Glutamatergic neuron (in vitro differentiated cells): ENCODE results near the gene NUDT7. TPM values are rescaled to one million over a fixed set of nuclear protein-coding genes. Genes with fewer than 3 reads are reported as not detected.

Experiments
- DNase-seq: peaks from one replicate; pipeline ENCODE4 v3.0.0; 2022
- H3K27ac Mint-ChIP-seq: one replicate; pipeline ENCODE4 v1.8.0; 2020; ENCODE audit warnings: mild to moderate bottlenecking, mixed read lengths, inconsistent platforms; ENCODE audit not compliant: unreplicated experiment
- H3K27me3 Mint-ChIP-seq: one replicate; pipeline ENCODE4 v1.8.0; 2020; ENCODE audit warnings: mild to moderate bottlenecking, moderate library complexity, mixed read lengths, inconsistent platforms; ENCODE audit not compliant: unreplicated experiment
- H3K36me3 Mint-ChIP-seq: one replicate; pipeline ENCODE4 v1.8.0; 2020; ENCODE audit warnings: mild to moderate bottlenecking, mixed read lengths, inconsistent platforms; ENCODE audit not compliant: unreplicated experiment
- H3K4me1 Mint-ChIP-seq: one replicate; pipeline ENCODE4 v1.8.0; 2020; ENCODE audit warnings: mild to moderate bottlenecking, low read depth, mixed read lengths, inconsistent platforms; ENCODE audit not compliant: unreplicated experiment
- H3K4me3 Mint-ChIP-seq: one replicate; pipeline ENCODE4 v1.8.0; 2020; ENCODE audit warnings: mild to moderate bottlenecking, mixed read lengths, inconsistent platforms; ENCODE audit not compliant: unreplicated experiment
- H3K9me3 Mint-ChIP-seq: one replicate; pipeline ENCODE4 v1.8.0; 2020; ENCODE audit warnings: mild to moderate bottlenecking, moderate library complexity, mixed read lengths, inconsistent platforms; ENCODE audit not compliant: unreplicated experiment
- CTCF ChIP-seq: fragments of 200-600 bp; sonication (generic); IDR thresholded peaks from one replicate; pipeline ENCODE4 v1.5.0; 2021; ENCODE audit not compliant: partially characterized antibody, unreplicated experiment
- total RNA-seq: library from RNA; stranded (reverse); fragmentation: NEBNext Ultra II Directional; extraction: Animal tissue kit (Norgen Biotek cat#: 25700); gene quantifications from one replicate; pipeline ENCODE4 v1.2.1, GENCODE V29; 2021; ENCODE audit not compliant: unreplicated experiment

Gene NUDT7
- total RNA-seq, 1 donor from 2014 or later, result 3.0 TPM

- peaks cover 3% of the 10 kb centered on the region for H3K27me3 Mint-ChIP-seq
- H3K9me3 Mint-ChIP-seq, result peaks cover 3% of the 10 kb centered on the region
- H3K27ac Mint-ChIP-seq, result no peak overlapping the region
- no peak for TF ChIP-seq CTCF
- H3K4me1 Mint-ChIP-seq, result peaks cover 16% of the 10 kb centered on the region
- no peak for DNase-seq
- H3K36me3 Mint-ChIP-seq, result no peaks in the 10 kb centered on the region
- H3K4me3 Mint-ChIP-seq, result no peak overlapping the region
Observed at GRCh38 chr16:77786186-77786847, 64.0 kb downstream of the NUDT7 start.

GRCh38 chr16:77787452-77787851, 65.1 kb downstream of the NUDT7 start:
- Mint-ChIP-seq H3K9me3 (peaks cover 3% of the 10 kb centered on the region), H3K36me3 (no peaks in the 10 kb centered on the region), H3K4me1 (peaks cover 15% of the 10 kb centered on the region), H3K4me3 (peak overlapping the region; percentile 93), H3K27ac (no peak overlapping the region), H3K27me3 (peaks cover 3% of the 10 kb centered on the region)
- TF ChIP-seq CTCF, result no peak
- no peak for DNase-seq

DNA sequence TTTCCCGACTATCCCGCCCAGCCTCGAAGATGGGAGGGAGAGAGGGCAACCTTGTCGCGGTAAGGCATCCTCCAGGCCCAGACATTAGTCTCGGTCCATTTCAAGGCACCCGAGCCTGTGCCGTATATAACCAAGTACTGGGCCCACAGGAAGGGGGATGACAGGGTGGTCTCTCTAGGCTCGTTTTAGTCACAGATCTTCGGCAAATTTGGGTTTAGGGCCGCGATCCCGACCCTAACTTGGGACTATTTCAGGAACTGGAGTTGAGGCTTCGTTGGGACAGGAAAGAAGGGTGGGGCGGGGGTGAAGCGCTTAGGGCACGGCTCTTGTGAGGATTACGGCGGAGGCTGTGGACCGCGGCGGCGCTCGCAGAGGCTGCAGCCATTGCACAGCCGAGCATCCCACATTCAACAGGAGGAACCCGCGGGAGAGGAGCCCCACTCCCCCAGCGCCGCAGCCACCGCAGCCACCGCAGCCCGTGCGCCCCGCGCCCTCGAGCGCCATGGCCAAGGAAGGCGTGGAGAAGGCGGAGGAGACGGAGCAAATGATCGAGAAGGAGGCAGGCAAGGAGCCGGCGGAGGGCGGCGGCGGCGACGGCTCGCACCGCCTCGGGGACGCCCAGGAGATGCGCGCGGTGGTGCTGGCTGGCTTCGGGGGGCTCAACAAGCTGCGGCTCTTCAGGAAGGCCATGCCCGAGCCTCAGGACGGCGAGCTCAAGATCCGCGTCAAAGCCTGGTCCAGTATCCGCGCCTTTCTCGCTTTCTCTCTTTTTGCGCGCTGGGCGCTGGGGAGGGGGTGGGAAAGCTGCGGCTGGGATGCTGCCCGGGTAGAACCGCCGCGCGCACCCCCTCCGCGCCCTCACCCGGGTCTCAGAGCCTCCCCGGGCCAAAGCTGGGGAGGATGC, 66.1 kb downstream of the NUDT7 start, which contains the start of gene VAT1L:
VAT1L (plus strand) TSS at position 384 of the 904 bp plus-strand sequence; CDS start at position 503, 119 bp downstream.
- H3K9me3 Mint-ChIP-seq, result peaks cover 3% of the 10 kb centered on the region
- H3K4me3 Mint-ChIP-seq, result peak within 1 kb of the TSS; percentile 93
- H3K4me1 Mint-ChIP-seq, result peaks cover 13% of the 10 kb centered on the region
- peaks cover 3% of the 10 kb centered on the region for H3K27me3 Mint-ChIP-seq
- no peaks in the 10 kb centered on the region for H3K36me3 Mint-ChIP-seq
- no peak for TF ChIP-seq CTCF
- peak; percentile 75 for DNase-seq
- no peak within 1 kb of the TSS for H3K27ac Mint-ChIP-seq

GRCh38 chr16:77789085-77790008, 67.0 kb downstream of the NUDT7 start:
- Mint-ChIP-seq H3K9me3 (peaks cover 3% of the 10 kb centered on the region), H3K27me3 (peaks cover 3% of the 10 kb centered on the region), H3K36me3 (no peaks in the 10 kb centered on the region), H3K4me3 (peak overlapping the region; percentile 86), H3K4me1 (peaks cover 17% of the 10 kb centered on the region), H3K27ac (no peak overlapping the region)
- DNase-seq, result no peak
- no peak for TF ChIP-seq CTCF
